WTC11 (cell line): ENCODE data around the gene EYS.

Experiments used
- TF ChIP-seq, protein P1 (sequence below): sonication (generic); formaldehyde crosslinking; IDR thresholded peaks from 2 replicates; pipeline ENCODE4 v1.8.0; 2022; ENCODE audit warnings: mild to moderate bottlenecking, missing genetic modification reagents
- TF ChIP-seq, protein P2 (sequence below): sonication (generic); formaldehyde crosslinking; IDR thresholded peaks from 2 replicates; pipeline ENCODE4 v1.8.1; 2023; ENCODE audit warnings: mild to moderate bottlenecking, missing genetic modification reagents, borderline replicate concordance

DNA sequence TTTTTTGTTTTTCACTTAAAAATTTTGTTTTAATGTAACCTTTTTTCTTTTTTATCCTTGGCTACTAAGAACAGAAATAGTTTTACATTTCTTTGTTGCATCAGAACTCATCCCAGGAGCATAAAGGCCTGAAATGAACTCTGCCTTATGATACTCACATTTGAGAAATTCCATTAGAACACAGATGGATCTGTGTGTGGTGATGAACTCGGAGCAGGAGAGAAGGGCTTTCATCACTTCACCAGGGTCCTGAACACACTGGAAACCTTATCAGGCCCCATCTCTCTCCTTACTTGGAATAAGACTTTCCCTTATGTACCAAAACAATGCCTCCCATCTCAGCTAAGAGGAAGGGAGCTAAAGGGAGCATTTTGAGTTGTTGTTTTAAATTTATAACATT is 1932.1 kb downstream of the EYS start:
- TF ChIP-seq, protein P1, sequence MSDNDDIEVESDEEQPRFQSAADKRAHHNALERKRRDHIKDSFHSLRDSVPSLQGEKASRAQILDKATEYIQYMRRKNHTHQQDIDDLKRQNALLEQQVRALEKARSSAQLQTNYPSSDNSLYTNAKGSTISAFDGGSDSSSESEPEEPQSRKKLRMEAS (CRISPR knock-in tag), result no peak
- TF ChIP-seq, protein P2, sequence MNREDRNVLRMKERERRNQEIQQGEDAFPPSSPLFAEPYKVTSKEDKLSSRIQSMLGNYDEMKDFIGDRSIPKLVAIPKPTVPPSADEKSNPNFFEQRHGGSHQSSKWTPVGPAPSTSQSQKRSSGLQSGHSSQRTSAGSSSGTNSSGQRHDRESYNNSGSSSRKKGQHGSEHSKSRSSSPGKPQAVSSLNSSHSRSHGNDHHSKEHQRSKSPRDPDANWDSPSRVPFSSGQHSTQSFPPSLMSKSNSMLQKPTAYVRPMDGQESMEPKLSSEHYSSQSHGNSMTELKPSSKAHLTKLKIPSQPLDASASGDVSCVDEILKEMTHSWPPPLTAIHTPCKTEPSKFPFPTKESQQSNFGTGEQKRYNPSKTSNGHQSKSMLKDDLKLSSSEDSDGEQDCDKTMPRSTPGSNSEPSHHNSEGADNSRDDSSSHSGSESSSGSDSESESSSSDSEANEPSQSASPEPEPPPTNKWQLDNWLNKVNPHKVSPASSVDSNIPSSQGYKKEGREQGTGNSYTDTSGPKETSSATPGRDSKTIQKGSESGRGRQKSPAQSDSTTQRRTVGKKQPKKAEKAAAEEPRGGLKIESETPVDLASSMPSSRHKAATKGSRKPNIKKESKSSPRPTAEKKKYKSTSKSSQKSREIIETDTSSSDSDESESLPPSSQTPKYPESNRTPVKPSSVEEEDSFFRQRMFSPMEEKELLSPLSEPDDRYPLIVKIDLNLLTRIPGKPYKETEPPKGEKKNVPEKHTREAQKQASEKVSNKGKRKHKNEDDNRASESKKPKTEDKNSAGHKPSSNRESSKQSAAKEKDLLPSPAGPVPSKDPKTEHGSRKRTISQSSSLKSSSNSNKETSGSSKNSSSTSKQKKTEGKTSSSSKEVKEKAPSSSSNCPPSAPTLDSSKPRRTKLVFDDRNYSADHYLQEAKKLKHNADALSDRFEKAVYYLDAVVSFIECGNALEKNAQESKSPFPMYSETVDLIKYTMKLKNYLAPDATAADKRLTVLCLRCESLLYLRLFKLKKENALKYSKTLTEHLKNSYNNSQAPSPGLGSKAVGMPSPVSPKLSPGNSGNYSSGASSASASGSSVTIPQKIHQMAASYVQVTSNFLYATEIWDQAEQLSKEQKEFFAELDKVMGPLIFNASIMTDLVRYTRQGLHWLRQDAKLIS (CRISPR knock-in tag), result no peak
